HepG2 (cell line): Measurements from ENCODE around the gene HOMEZ. TPM values are rescaled to one million over a fixed set of nuclear protein-coding genes. Genes with fewer than 3 reads are reported as not detected.
A peak's percentile ranks its signal among the peaks of the same experiment; 100 is the strongest.

Experiments used
- ARNT ChIP-seq: fragments of 450-650 bp; IDR thresholded peaks from 2 replicates; pipeline ENCODE4 v1.6.1; 2017
- CBX1 ChIP-seq: IDR thresholded peaks from one replicate; pipeline ENCODE4 v1.6.1; 2016; ENCODE audit warnings: antibody characterized with exemption, low read depth
- CHD2 ChIP-seq: IDR thresholded peaks from 2 replicates; pipeline ENCODE4 v1.6.1; 2011; ENCODE audit warnings: low read depth, low read length, improper control_type of control experiment
- CHD4 ChIP-seq: fragments of 200-600 bp; sonication (generic); IDR thresholded peaks from 2 replicates; pipeline ENCODE4 v1.7.0; 2017; ENCODE audit warnings: mild to moderate bottlenecking, low read length, borderline replicate concordance
- DNMT1 ChIP-seq: sonication (generic); formaldehyde crosslinking; IDR thresholded peaks from 2 replicates; pipeline ENCODE4 v1.5.1; 2020; ENCODE audit warnings: mild to moderate bottlenecking, missing genetic modification reagents
- FOXM1 ChIP-seq: sonication (generic); formaldehyde crosslinking; IDR thresholded peaks from 2 replicates; pipeline ENCODE4 v1.5.0; 2020; ENCODE audit warnings: missing genetic modification reagents
- IRF2 ChIP-seq: IDR thresholded peaks from 2 replicates; pipeline ENCODE4 v1.6.1; 2018; ENCODE audit warnings: missing genetic modification reagents, missing compliant biosample characterization
- KDM5A ChIP-seq: fragments of 200-600 bp; sonication (generic); IDR thresholded peaks from 2 replicates; pipeline ENCODE4 v1.7.0; 2018; ENCODE audit warnings: antibody characterized with exemption, mild to moderate bottlenecking, low read length, borderline replicate concordance
- NFATC3 ChIP-seq: sonication (generic); formaldehyde crosslinking; IDR thresholded peaks from 2 replicates; pipeline ENCODE4 v1.5.1; 2020; ENCODE audit warnings: mild to moderate bottlenecking, missing genetic modification reagents
- NR1H2 ChIP-seq: sonication (generic); formaldehyde crosslinking; IDR thresholded peaks from 2 replicates; pipeline ENCODE4 v1.8.1; 2022; ENCODE audit warnings: low read depth, missing genetic modification reagents, borderline replicate concordance
- PCBP2 ChIP-seq: fragments of 200-400 bp; formaldehyde crosslinking; optimal IDR thresholded peaks from 2 replicates; pipeline ENCODE3; 2018; ENCODE audit warnings: low read length, low read depth; ENCODE audit not compliant: poor library complexity, severe bottlenecking
- REXO4 ChIP-seq: sonication (generic); formaldehyde crosslinking; IDR thresholded peaks from 2 replicates; pipeline ENCODE4 v1.8.0; 2022; ENCODE audit warnings: missing genetic modification reagents, mild to moderate bottlenecking, borderline replicate concordance
- RFX1 ChIP-seq: fragments of 450-650 bp; IDR thresholded peaks from 2 replicates; pipeline ENCODE4 v1.6.1; 2017
- SAFB2 ChIP-seq: sonication (generic); formaldehyde crosslinking; IDR thresholded peaks from 2 replicates; pipeline ENCODE4 v1.5.1; 2020; ENCODE audit warnings: missing genetic modification reagents, low read depth, mild to moderate bottlenecking, borderline replicate concordance
- SALL2 ChIP-seq: sonication (generic); formaldehyde crosslinking; IDR thresholded peaks from 2 replicates; pipeline ENCODE4 v1.8.1; 2023; ENCODE audit warnings: mild to moderate bottlenecking, missing genetic modification reagents, inconsistent platforms
- SIN3B ChIP-seq: fragments of 150-350 bp; IDR thresholded peaks from 2 replicates; pipeline ENCODE4 v1.6.1; 2014; ENCODE audit warnings: low read length
- SMARCC2 ChIP-seq: fragments of 450-650 bp; IDR thresholded peaks from 2 replicates; pipeline ENCODE4 v1.6.1; 2017; ENCODE audit warnings: antibody characterized with exemption, mild to moderate bottlenecking
- SNAI1 ChIP-seq: sonication (generic); formaldehyde crosslinking; IDR thresholded peaks from 2 replicates; pipeline ENCODE4 v1.5.0; 2020; ENCODE audit warnings: mild to moderate bottlenecking, missing genetic modification reagents, borderline replicate concordance
- SP2 ChIP-seq: sonication (generic); formaldehyde crosslinking; IDR thresholded peaks from 2 replicates; pipeline ENCODE4 v1.5.1; 2020; ENCODE audit warnings: mild to moderate bottlenecking, missing genetic modification reagents
- SRSF1 ChIP-seq: fragments of 200-400 bp; formaldehyde crosslinking; optimal IDR thresholded peaks from 2 replicates; pipeline ENCODE3; 2017; ENCODE audit warnings: mild to moderate bottlenecking, low read depth, low read length, moderate library complexity
- TBX2 ChIP-seq: sonication (generic); formaldehyde crosslinking; IDR thresholded peaks from 2 replicates; pipeline ENCODE4 v1.5.0; 2020; ENCODE audit warnings: missing genetic modification reagents, mild to moderate bottlenecking, borderline replicate concordance
- ZNF121 ChIP-seq: sonication (generic); formaldehyde crosslinking; IDR thresholded peaks from 2 replicates; pipeline ENCODE4 v1.5.0; 2020; ENCODE audit warnings: mild to moderate bottlenecking, missing genetic modification reagents
- ZNF30 ChIP-seq: sonication (generic); formaldehyde crosslinking; IDR thresholded peaks from 2 replicates; pipeline ENCODE4 v1.5.0; 2020; ENCODE audit warnings: mild to moderate bottlenecking, missing genetic modification reagents
- ZNF543 ChIP-seq: sonication (generic); formaldehyde crosslinking; IDR thresholded peaks from 2 replicates; pipeline ENCODE4 v1.4.0; 2020; ENCODE audit warnings: mild to moderate bottlenecking, missing genetic modification reagents
- ZNF558 ChIP-seq: sonication (generic); formaldehyde crosslinking; IDR thresholded peaks from 2 replicates; pipeline ENCODE4 v1.9.0; 2022; ENCODE audit warnings: mild to moderate bottlenecking, missing genetic modification reagents, borderline replicate concordance
- ZNF619 ChIP-seq: sonication (generic); formaldehyde crosslinking; IDR thresholded peaks from 2 replicates; pipeline ENCODE4 v1.4.0; 2020; ENCODE audit warnings: mild to moderate bottlenecking, missing genetic modification reagents
- ZNF652 ChIP-seq: IDR thresholded peaks from 2 replicates; pipeline ENCODE4 v1.6.1; 2016; ENCODE audit warnings: low read depth, borderline replicate concordance
- polyA plus RNA-seq, 8 experiments: library from polyadenylated mRNA; depleted of rRNA in 3 of 8; stranded (reverse) in 7 of 8; unstranded in 1 of 8; fragments of >200 nt; fragmentation: Illumina TruSeq in 4 of 8; extraction: Trizol in 4 of 8; gene quantifications; 2 replicates each; pipeline versions ENCODE4 v1.2.1 to v1.2.3, GENCODE V29; 2011 to 2016; ENCODE audit warnings: low read depth in 4 of 8, missing spikeins in 1 of 8, mixed read lengths in 1 of 8; ENCODE audit not compliant: insufficient read depth in 1 of 8
- total RNA-seq, 5 experiments: library from RNA; depleted of rRNA; stranded (reverse); fragments of >200 nt; fragmentation: Illumina TruSeq; extraction: Trizol; gene quantifications; 2 replicates each; pipeline ENCODE4 v1.2.3, GENCODE V29; 2016; ENCODE audit warnings: low read depth in 1 of 5
- TF ChIP-seq, protein P1 (sequence below): fragments of 450-650 bp; IDR thresholded peaks from 2 replicates; pipeline ENCODE4 v1.6.1; 2017
- TF ChIP-seq, protein P2 (sequence below): sonication (generic); formaldehyde crosslinking; IDR thresholded peaks from 2 replicates; pipeline ENCODE4 v1.5.0; 2020; ENCODE audit warnings: mild to moderate bottlenecking, missing genetic modification reagents, moderate library complexity
- TF ChIP-seq, protein P3 (sequence below): sonication (generic); formaldehyde crosslinking; IDR thresholded peaks from 2 replicates; pipeline ENCODE4 v1.4.0; 2020; ENCODE audit warnings: mild to moderate bottlenecking, missing genetic modification reagents

The HOMEZ gene
- total and polyA plus RNA-seq, 2 of the 13 experiments (the other 11 are each of a cell fraction or from before 2014, with no cell fraction given), result 14.5 to 31.8 TPM

DNA sequence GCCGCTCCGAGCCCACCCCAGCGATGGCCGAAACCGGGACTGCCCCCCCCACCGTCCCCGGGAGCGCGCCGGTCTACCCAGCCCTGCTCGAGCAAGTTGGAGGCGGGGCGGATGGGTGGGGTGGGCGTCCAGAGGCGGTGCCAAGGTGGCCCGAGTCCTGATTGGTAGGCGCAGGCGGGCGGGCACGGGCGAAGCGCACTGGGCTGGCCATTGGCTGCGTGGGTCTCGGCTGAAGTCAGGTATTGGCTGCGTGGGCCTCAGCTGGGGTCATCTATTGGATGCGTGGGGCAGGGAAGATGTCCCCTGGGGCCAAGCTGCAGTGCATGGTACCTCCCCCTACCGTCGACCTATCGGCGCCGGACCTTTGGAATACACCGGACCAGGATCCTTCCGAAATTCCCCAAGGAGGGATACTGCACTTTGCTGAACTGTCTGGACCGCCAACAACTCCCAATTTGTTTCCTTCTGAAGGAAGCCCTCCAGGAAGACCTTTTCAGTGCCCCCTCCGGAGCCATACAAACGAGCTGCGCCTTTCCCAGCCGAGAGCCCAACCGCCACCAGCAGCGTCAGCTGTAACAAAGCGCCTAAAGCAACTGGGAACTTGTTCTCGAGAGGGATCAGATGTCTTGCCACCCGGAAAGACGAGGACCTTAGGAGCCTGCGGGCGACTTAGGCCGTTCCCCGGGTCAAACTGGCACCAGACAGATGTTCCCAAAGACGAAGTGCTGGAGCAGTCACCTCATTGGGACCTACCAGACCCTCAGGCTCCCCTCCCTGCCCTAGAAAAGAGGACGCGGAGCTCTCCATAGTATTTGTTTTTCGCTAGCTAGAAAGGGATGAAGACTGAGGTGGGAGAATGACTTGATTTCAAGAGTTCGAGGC lies at the start of gene HOMEZ (continued):
- peak; percentile 58; the same call in 1 of the 2 replicates for TF ChIP-seq ZNF30 (CRISPR knock-in tag)
- peak; percentile 69; the same call in 1 of the 2 replicates for TF ChIP-seq ZNF558 (CRISPR knock-in tag)
- peak; percentile 98 for TF ChIP-seq ZNF619
- peak; percentile 93 for TF ChIP-seq ZNF121 (CRISPR knock-in tag)
- TF ChIP-seq CBX1, result peak; percentile 98
- no peak for TF ChIP-seq SMARCC2
- TF ChIP-seq SNAI1, result peak; percentile 77
- TF ChIP-seq, protein P1, sequence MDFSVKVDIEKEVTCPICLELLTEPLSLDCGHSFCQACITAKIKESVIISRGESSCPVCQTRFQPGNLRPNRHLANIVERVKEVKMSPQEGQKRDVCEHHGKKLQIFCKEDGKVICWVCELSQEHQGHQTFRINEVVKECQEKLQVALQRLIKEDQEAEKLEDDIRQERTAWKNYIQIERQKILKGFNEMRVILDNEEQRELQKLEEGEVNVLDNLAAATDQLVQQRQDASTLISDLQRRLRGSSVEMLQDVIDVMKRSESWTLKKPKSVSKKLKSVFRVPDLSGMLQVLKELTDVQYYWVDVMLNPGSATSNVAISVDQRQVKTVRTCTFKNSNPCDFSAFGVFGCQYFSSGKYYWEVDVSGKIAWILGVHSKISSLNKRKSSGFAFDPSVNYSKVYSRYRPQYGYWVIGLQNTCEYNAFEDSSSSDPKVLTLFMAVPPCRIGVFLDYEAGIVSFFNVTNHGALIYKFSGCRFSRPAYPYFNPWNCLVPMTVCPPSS, result no peak
- peak; percentile 68 for TF ChIP-seq TBX2
- TF ChIP-seq NR1H2 (CRISPR knock-in tag), result no peak
- peak; percentile 65; the same call in 1 of the 2 replicates for TF ChIP-seq KDM5A
- peak; percentile 99 for TF ChIP-seq SP2 (CRISPR knock-in tag)
- TF ChIP-seq SALL2 (CRISPR knock-in tag), result peak; percentile 87
- no peak for TF ChIP-seq REXO4 (CRISPR knock-in tag)
- TF ChIP-seq FOXM1 (CRISPR knock-in tag), result peak; percentile 18; the same call in 1 of the 2 replicates
- TF ChIP-seq DNMT1 (CRISPR knock-in tag), result no peak; the same call in 1 of the 2 replicates
- TF ChIP-seq, protein P2, sequence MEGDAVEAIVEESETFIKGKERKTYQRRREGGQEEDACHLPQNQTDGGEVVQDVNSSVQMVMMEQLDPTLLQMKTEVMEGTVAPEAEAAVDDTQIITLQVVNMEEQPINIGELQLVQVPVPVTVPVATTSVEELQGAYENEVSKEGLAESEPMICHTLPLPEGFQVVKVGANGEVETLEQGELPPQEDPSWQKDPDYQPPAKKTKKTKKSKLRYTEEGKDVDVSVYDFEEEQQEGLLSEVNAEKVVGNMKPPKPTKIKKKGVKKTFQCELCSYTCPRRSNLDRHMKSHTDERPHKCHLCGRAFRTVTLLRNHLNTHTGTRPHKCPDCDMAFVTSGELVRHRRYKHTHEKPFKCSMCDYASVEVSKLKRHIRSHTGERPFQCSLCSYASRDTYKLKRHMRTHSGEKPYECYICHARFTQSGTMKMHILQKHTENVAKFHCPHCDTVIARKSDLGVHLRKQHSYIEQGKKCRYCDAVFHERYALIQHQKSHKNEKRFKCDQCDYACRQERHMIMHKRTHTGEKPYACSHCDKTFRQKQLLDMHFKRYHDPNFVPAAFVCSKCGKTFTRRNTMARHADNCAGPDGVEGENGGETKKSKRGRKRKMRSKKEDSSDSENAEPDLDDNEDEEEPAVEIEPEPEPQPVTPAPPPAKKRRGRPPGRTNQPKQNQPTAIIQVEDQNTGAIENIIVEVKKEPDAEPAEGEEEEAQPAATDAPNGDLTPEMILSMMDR (CRISPR knock-in tag), result peak; percentile 58
- no peak; the same call in 1 of the 2 replicates for TF ChIP-seq ZNF543
- TF ChIP-seq CHD4, result peak; percentile 98
- TF ChIP-seq, protein P3, sequence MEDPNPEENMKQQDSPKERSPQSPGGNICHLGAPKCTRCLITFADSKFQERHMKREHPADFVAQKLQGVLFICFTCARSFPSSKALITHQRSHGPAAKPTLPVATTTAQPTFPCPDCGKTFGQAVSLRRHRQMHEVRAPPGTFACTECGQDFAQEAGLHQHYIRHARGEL, result peak; percentile 87
- no peak; the same call in 1 of the 2 replicates for TF ChIP-seq ZNF652 (CRISPR knock-in tag)
- TF ChIP-seq PCBP2, result no peak
- TF ChIP-seq SAFB2 (CRISPR knock-in tag), result peak; percentile 88
- TF ChIP-seq SIN3B, result no peak
- TF ChIP-seq ARNT, result no peak
- TF ChIP-seq IRF2, result peak; percentile 80
- no peak; the same call in 1 of the 2 replicates for TF ChIP-seq NFATC3
- TF ChIP-seq RFX1, result no peak
- peak; percentile 77 for TF ChIP-seq CHD2
- TF ChIP-seq SRSF1, result peak; percentile 54
